ENCODE results near the gene TANGO2. TPM values are rescaled to one million over a fixed set of nuclear protein-coding genes. Genes with fewer than 3 reads are reported as not detected.

TANGO2 gene
- total RNA-seq, 2 experiments from 2014 or later = 15.7 to 18.3 TPM

DNA sequence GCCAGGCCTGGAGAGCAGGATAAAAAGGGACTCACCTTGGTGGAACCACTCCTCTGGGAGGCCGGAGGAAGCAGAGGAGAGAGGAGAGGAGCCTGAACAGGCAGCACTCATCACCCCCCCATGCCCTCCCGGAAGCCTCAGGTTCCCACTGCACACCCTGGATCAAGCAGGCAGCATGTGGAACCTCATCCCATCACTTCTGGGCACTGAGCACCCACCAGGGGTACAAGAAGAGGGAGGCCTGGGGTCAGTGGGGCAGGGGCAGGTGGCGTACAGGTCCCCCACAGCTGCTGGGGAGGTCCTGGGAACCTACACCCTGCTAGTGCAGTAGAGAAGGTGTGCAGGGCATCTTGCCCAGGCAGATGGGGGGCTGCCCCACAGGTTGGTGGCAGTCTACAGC, 44.2 kb upstream of the TANGO2 start:
- TF ChIP-seq, protein P1, sequence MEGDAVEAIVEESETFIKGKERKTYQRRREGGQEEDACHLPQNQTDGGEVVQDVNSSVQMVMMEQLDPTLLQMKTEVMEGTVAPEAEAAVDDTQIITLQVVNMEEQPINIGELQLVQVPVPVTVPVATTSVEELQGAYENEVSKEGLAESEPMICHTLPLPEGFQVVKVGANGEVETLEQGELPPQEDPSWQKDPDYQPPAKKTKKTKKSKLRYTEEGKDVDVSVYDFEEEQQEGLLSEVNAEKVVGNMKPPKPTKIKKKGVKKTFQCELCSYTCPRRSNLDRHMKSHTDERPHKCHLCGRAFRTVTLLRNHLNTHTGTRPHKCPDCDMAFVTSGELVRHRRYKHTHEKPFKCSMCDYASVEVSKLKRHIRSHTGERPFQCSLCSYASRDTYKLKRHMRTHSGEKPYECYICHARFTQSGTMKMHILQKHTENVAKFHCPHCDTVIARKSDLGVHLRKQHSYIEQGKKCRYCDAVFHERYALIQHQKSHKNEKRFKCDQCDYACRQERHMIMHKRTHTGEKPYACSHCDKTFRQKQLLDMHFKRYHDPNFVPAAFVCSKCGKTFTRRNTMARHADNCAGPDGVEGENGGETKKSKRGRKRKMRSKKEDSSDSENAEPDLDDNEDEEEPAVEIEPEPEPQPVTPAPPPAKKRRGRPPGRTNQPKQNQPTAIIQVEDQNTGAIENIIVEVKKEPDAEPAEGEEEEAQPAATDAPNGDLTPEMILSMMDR (IDR thresholded peaks at IDR 0.05) = no peak
- Mint-ChIP-seq H3K27ac (no peak overlapping the region), H3K27me3 (no peaks in the 10 kb centered on the region), H3K36me3 (ENCODE audit: low read depth) (no peaks in the 10 kb centered on the region), H3K9me3 (no peaks in the 10 kb centered on the region), H3K4me1 (ENCODE audit: low read depth) (peaks cover 11% of the 10 kb centered on the region), H3K4me3 (no peak overlapping the region)
- POLR2A ChIA-PET = no interaction called here
- CTCF ChIA-PET = no interaction called here
- no peak for DNase-seq
- ATAC-seq = no peak
- intact Hi-C loops (cut with micrococcal nuclease) = no loop called here

- ATAC-seq (no peak), DNase-seq (no peak)
- no peak overlapping the region for H3K27ac Mint-ChIP-seq
- H3K4me1 Mint-ChIP-seq (ENCODE audit: low read depth) = peaks cover 6% of the 10 kb centered on the region
- H3K36me3 Mint-ChIP-seq (ENCODE audit: low read depth) = no peaks in the 10 kb centered on the region
- TF ChIP-seq, protein P1 (IDR thresholded peaks at IDR 0.05) = no peak
- no peaks in the 10 kb centered on the region for H3K27me3 Mint-ChIP-seq
- intact Hi-C loops (cut with micrococcal nuclease) = no loop called here
- H3K4me3 Mint-ChIP-seq = no peak overlapping the region
- ChIA-PET CTCF (interaction anchor here (1.3 kb wide), 1 partner anchor 7 kb away, joined by 3 read pairs; no protein-coding TSS in a partner anchor), POLR2A (interaction anchor here (0.5 kb wide), 1 partner anchor 682 kb away, joined by 3 read pairs; no protein-coding TSS in a partner anchor)
- H3K9me3 Mint-ChIP-seq = no peaks in the 10 kb centered on the region
These were observed 43.3 kb upstream of the TANGO2 start for GRCh38 chr22:19977296-19978243.

DNA sequence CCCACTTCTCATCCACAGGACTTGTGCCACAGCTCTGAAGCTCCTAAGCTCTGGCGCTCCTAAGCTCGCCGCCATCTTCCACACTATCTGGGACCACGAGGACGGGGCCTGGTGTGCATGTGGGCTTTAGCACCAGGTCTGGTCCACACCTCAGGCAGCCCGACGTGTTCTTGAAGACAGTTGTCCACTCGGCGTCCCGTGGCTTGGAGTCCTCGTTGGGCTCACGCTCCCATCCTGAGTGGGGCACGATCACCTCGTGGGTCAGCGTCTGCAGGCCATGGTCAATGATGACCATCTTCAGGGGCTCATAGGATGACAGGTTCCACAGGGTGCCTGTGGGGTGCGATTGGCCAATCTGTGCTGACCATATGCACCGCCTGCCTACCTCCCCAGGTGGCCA, 42.2 kb upstream of the TANGO2 start:
- no peaks in the 10 kb centered on the region for H3K27me3 Mint-ChIP-seq
- H3K4me3 Mint-ChIP-seq = no peak overlapping the region
- ChIA-PET CTCF (interaction anchor here (1.3 kb wide), 2 partner anchors 9 to 35 kb away, joined by 3 read pairs; no protein-coding TSS in a partner anchor), POLR2A (no interaction called here)
- H3K4me1 Mint-ChIP-seq (ENCODE audit: low read depth) = peaks cover 6% of the 10 kb centered on the region
- no peaks in the 10 kb centered on the region for H3K36me3 Mint-ChIP-seq (ENCODE audit: low read depth)
- DNase-seq (no peak), ATAC-seq (no peak)
- H3K9me3 Mint-ChIP-seq = no peaks in the 10 kb centered on the region
- H3K27ac Mint-ChIP-seq = no peak overlapping the region
- TF ChIP-seq, protein P1 (IDR thresholded peaks at IDR 0.05) = no peak
- intact Hi-C loops (cut with micrococcal nuclease) = no loop called here

DNA sequence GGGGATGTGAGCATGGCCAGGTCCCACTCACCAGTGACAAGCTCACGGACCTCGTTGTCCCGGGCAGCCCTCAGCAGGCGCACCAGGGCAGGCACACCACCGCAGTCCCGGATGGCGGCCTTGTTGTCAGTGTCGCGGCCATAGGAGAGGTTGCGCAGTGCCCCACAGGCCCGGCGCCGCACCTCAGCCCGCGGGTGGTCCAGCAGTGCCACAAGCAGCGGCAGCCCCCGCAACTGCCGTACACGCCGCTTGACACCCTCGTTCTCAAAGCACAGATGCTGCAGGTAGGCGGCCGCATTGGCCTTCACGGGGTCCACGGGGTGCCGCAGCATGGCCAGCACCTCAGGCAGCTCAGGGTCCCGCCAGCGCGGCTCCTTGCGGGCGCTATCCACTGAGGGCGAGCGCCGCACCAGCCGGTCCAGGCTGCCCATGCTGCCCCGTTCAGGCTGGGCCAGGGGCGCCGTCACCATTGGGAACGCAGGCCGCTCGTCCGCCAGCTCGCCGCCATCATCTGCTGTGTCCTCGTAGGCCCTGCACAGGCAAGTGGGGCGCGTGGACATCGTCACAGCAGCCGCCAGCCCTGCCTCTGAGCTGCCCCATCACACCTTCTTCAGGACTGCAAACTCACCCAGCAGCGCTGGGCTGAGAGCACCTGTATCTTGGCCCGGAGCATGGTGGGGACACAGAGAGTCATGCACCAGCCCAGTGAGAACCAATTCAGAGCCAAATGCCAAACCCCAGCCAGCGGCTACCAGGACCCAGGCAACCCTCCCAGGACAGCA, 41.0 kb upstream of the TANGO2 start:
- TF ChIP-seq, protein P1 (IDR thresholded peaks at IDR 0.05) = no peak
- ATAC-seq (no peak), DNase-seq (no peak)
- POLR2A ChIA-PET = no interaction called here
- intact Hi-C loops (cut with micrococcal nuclease) = no loop called here
- Mint-ChIP-seq H3K27me3 (no peaks in the 10 kb centered on the region), H3K4me1 (ENCODE audit: low read depth) (peaks cover 7% of the 10 kb centered on the region), H3K27ac (no peak overlapping the region), H3K36me3 (ENCODE audit: low read depth) (no peaks in the 10 kb centered on the region), H3K9me3 (no peaks in the 10 kb centered on the region), H3K4me3 (no peak overlapping the region)
- CTCF ChIA-PET = interaction anchor here (1.3 kb wide), 1 partner anchor 34 kb away, joined by 3 read pairs; no protein-coding TSS in a partner anchor

Measured in activated CD8-positive, alpha-beta T cell treated with anti-CD3 and anti-CD28 coated beads for 36 hours (primary cell).